ENCODE data around the gene SNORC. TPM values are rescaled to one million over a fixed set of nuclear protein-coding genes. Genes with fewer than 3 reads are reported as not detected.

The SNORC gene
- total and polyA plus RNA-seq, 4 donors: 2.4 to 12.3 (median 6.6) TPM

DNA sequence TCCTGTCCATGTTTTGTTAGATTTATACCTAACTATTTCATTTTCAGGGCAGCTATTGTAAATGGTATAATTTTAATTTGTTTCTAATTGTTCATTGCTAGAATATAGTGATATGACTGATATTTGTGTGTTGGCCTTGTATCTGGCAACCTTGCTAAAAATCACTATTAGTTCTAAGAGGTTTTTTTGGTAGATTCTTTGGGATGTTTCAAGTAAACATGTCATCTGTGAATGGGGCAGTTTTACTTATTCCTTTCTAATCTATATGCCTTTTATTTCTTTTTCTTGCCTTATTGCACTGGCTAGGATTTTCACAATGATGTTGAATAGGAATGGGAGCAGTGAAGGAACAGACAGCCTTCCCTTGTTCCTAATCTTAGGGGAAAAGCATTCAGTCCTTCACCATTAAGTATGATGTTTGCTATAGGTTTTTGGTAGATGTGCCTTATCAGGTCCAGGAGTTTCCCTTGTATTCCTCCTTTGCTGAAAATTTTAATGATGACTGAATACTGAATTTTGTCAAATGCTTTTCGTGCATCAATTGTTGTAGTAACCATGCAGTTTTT is 41.7 kb downstream of the SNORC start:
- Histone ChIP-seq H3K4me3 (ENCODE audit: low read depth in 1 of 3, low read length in 3 of 3) (no peak overlapping the region), H3K4me1 (ENCODE audit: control insufficient read depth in 4 of 4, insufficient read depth in 4 of 4, low read length in 3 of 4) (no peaks in the 10 kb centered on the region), H3K27ac (ENCODE audit: low read depth in 1 of 2, low read length in 2 of 2) (no peak overlapping the region), H3K9ac (ENCODE audit: low read depth in 1 of 2, low read length in 2 of 2) (no peak overlapping the region), H3K27me3 (ENCODE audit: control insufficient read depth in 4 of 4, insufficient read depth in 4 of 4, low read length in 3 of 4) (no peaks in the 10 kb centered on the region), H3K36me3 (ENCODE audit: control insufficient read depth in 4 of 4, insufficient read depth in 3 of 4, low read depth in 1 of 4, low read length in 3 of 4) (peaks cover under 1 to 7% (median 5%) of the 10 kb centered on the region in 4 donors), H3K9me3 (ENCODE audit: control insufficient read depth in 4 of 4, low read length in 3 of 4) (peaks cover 0 to 7% (median 2%) of the 10 kb centered on the region in 4 donors)
- DNase-seq (ENCODE audit: low spot score): no peak
- TF ChIP-seq GABPA (IDR thresholded peaks at IDR 0.05 in 1 of 2, conservative IDR thresholded peaks at IDR 0.05 in 1 of 2) (no peak), SP1 (IDR thresholded peaks at IDR 0.05) (no peak), FOXA2 (IDR thresholded peaks at IDR 0.05) (no peak), NR2F2 (IDR thresholded peaks at IDR 0.05) (no peak)
- TF ChIP-seq, protein P1, sequence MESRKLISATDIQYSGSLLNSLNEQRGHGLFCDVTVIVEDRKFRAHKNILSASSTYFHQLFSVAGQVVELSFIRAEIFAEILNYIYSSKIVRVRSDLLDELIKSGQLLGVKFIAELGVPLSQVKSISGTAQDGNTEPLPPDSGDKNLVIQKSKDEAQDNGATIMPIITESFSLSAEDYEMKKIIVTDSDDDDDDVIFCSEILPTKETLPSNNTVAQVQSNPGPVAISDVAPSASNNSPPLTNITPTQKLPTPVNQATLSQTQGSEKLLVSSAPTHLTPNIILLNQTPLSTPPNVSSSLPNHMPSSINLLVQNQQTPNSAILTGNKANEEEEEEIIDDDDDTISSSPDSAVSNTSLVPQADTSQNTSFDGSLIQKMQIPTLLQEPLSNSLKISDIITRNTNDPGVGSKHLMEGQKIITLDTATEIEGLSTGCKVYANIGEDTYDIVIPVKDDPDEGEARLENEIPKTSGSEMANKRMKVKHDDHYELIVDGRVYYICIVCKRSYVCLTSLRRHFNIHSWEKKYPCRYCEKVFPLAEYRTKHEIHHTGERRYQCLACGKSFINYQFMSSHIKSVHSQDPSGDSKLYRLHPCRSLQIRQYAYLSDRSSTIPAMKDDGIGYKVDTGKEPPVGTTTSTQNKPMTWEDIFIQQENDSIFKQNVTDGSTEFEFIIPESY (IDR thresholded peaks at IDR 0.05): no peak
- 76% methylated on average over 1 of the region's 1 CpG for WGBS

DNA sequence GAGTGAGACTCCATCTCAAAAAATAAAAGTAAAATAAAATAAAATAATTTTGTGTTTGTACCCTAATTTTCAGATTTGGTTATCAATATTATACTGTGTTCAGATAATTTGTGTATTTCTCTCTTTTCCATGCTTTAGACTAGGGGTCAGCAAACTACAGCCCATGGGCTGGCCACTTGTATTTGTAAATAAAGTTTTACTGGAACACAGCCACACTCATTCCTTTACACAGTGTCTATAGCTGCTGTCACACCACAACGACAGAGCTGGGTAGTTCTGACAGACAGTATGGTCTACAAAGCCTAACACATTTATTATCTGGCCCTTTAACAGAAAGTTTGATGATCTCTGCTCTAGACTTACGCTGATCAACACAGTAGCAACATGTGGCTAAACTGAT is 43.8 kb downstream of the SNORC start:
- DNase-seq (ENCODE audit: low spot score): no peak
- Histone ChIP-seq H3K9ac (ENCODE audit: low read depth in 1 of 2, low read length in 2 of 2) (no peak overlapping the region), H3K36me3 (ENCODE audit: control insufficient read depth in 4 of 4, insufficient read depth in 3 of 4, low read depth in 1 of 4, low read length in 3 of 4) (peaks cover 3 to 8% (median 6%) of the 10 kb centered on the region in 4 donors), H3K27me3 (ENCODE audit: control insufficient read depth in 4 of 4, insufficient read depth in 4 of 4, low read length in 3 of 4) (no peaks in the 10 kb centered on the region), H3K4me1 (ENCODE audit: control insufficient read depth in 4 of 4, insufficient read depth in 4 of 4, low read length in 3 of 4) (no peaks in the 10 kb centered on the region), H3K4me3 (ENCODE audit: low read depth in 1 of 3, low read length in 3 of 3) (no peak overlapping the region), H3K9me3 (ENCODE audit: control insufficient read depth in 4 of 4, low read length in 3 of 4) (peaks cover 0 to 7% (median 2%) of the 10 kb centered on the region in 4 donors), H3K27ac (ENCODE audit: low read depth in 1 of 2, low read length in 2 of 2) (no peak overlapping the region)
- 63% methylated on average over 2 of the region's 2 CpGs for WGBS
- TF ChIP-seq RXRA (IDR thresholded peaks at IDR 0.05) (no peak), NR2F2 (IDR thresholded peaks at IDR 0.05) (no peak), SP1 (IDR thresholded peaks at IDR 0.05) (no peak), GABPA (IDR thresholded peaks at IDR 0.05 in 1 of 2, conservative IDR thresholded peaks at IDR 0.05 in 1 of 2) (no peak), FOXA2 (IDR thresholded peaks at IDR 0.05) (no peak), JUND (IDR thresholded peaks at IDR 0.05) (no peak), EGR1 (IDR thresholded peaks at IDR 0.05; ENCODE audit: low read depth in 2 of 2) (no peak), YY1 (IDR thresholded peaks at IDR 0.05) (no peak), HNF4A (conservative IDR thresholded peaks at IDR 0.05) (no peak), RAD21 (IDR thresholded peaks at IDR 0.05) (no peak)
- TF ChIP-seq, protein P2, sequence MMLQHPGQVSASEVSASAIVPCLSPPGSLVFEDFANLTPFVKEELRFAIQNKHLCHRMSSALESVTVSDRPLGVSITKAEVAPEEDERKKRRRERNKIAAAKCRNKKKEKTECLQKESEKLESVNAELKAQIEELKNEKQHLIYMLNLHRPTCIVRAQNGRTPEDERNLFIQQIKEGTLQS (IDR thresholded peaks at IDR 0.05): no peak
- TF ChIP-seq, protein P1 (IDR thresholded peaks at IDR 0.05): no peak
- TF ChIP-seq, protein P3, sequence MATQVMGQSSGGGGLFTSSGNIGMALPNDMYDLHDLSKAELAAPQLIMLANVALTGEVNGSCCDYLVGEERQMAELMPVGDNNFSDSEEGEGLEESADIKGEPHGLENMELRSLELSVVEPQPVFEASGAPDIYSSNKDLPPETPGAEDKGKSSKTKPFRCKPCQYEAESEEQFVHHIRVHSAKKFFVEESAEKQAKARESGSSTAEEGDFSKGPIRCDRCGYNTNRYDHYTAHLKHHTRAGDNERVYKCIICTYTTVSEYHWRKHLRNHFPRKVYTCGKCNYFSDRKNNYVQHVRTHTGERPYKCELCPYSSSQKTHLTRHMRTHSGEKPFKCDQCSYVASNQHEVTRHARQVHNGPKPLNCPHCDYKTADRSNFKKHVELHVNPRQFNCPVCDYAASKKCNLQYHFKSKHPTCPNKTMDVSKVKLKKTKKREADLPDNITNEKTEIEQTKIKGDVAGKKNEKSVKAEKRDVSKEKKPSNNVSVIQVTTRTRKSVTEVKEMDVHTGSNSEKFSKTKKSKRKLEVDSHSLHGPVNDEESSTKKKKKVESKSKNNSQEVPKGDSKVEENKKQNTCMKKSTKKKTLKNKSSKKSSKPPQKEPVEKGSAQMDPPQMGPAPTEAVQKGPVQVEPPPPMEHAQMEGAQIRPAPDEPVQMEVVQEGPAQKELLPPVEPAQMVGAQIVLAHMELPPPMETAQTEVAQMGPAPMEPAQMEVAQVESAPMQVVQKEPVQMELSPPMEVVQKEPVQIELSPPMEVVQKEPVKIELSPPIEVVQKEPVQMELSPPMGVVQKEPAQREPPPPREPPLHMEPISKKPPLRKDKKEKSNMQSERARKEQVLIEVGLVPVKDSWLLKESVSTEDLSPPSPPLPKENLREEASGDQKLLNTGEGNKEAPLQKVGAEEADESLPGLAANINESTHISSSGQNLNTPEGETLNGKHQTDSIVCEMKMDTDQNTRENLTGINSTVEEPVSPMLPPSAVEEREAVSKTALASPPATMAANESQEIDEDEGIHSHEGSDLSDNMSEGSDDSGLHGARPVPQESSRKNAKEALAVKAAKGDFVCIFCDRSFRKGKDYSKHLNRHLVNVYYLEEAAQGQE (IDR thresholded peaks at IDR 0.05): no peak
- TF ChIP-seq, protein P4, sequence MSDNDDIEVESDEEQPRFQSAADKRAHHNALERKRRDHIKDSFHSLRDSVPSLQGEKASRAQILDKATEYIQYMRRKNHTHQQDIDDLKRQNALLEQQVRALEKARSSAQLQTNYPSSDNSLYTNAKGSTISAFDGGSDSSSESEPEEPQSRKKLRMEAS (IDR thresholded peaks at IDR 0.05): no peak
- TF ChIP-seq, protein P5, sequence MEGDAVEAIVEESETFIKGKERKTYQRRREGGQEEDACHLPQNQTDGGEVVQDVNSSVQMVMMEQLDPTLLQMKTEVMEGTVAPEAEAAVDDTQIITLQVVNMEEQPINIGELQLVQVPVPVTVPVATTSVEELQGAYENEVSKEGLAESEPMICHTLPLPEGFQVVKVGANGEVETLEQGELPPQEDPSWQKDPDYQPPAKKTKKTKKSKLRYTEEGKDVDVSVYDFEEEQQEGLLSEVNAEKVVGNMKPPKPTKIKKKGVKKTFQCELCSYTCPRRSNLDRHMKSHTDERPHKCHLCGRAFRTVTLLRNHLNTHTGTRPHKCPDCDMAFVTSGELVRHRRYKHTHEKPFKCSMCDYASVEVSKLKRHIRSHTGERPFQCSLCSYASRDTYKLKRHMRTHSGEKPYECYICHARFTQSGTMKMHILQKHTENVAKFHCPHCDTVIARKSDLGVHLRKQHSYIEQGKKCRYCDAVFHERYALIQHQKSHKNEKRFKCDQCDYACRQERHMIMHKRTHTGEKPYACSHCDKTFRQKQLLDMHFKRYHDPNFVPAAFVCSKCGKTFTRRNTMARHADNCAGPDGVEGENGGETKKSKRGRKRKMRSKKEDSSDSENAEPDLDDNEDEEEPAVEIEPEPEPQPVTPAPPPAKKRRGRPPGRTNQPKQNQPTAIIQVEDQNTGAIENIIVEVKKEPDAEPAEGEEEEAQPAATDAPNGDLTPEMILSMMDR (IDR thresholded peaks at IDR 0.05; ENCODE audit: low read depth, low read length, missing input control): no peak

Data from liver (tissue), 9 donors.